Stimulated activated CD4-positive, alpha-beta T cell treated with anti-CD3 and anti-CD28 coated beads, Interleukin-2, amount 100 ng/mL, for 48 hours (primary cell): ENCODE measurements around the gene EML4.
"Not testable (repeated sequence)": the region's sequence is repeated elsewhere in the genome, so short reads cannot be mapped to it uniquely, and the experiment has no call there.

ENCODE experiments used
- DNase-seq, 2 donors: peaks; one replicate each; pipeline ENCODE4 v3.0.0-alpha.2; 2020

The EML4 gene

DNA sequence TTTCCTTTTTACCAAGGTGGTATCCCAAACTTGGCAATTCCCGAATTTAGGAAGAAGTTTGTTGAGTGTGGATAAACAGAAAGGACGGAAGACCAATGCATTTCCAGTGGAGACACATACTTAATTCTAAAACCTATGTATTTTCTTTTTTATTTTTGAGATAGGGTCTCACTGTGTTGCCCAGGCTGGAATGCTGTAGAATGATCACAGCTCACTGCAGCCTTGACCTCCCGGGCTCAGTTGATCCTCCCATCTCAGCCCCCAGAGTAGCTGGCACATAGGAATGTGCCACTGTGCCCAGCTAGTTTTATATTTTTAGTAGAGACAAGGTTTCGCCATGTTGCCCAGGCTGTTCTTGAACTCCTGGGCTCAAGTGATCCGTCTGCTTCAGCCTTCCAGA lies 101.6 kb downstream of the EML4 start:
- DNase-seq: no peak

DNA sequence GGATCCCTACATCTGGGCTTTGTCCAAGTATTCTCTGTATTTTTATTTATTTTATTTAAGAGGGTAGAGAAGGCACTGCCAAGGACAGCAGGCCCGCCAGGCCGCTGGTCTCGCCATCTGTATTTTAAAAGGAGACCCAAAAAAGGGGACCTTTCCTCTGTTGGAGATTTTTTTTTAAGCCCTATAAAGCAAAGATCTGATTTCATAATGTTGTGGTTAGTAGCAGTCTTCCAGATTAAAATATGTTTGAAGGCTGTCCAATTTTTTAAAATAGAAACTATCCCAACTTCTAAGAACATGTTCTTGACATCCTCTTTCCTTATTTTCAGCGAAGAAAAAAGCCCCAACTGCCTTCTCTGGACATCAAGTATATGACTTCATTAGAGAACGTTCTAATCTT lies 102.1 kb downstream of the EML4 start:
- not testable (repeated sequence) for DNase-seq

DNA sequence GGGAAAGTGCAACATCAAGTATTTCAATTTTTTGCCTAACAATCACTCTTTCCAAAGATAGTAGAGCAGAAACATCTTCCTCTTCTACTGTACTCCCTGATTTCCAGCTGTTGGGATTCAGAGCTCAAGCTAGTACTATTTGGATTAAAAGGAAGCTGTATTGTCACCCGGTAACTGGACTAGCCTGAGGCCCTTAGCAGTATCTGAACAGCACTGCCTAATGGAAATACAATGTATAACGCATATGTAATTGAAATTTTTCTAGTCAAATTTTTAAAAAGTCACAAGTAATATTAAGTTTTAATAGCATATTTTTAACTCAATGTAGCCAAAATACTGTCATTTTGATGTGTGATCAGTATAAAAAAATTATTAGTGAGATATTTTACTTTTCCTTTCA lies 105.7 kb downstream of the EML4 start:
- no peak for DNase-seq

DNA sequence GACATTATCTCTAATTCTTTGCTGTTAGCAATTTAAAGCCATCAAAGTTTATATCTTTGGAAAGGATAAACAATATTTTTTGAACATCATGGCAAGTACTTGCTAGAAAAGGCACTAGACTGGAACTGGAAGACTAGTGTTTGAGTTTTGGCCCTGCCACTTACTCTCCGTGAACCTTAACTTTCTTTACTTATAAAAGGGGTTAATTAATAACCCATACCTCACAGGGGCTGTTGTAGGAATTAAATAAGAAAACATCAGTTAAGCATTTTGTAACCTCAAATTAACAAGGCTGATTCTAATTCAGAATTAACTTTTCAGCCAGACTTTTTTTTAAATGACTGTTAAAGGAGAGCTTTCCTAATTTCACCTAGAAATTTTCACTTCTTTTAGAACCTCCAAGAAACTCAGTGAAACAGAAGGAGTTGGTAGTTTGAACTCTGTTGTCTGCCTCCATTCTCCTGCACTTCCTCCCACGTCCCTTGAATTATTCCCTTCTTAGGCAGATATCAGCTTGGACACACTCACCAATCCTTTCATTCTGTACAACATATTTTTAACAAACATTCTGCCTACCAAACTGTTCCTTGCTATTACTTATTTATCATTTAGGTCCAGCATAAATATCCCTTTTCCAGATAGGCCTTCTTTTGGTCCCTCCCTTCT lies 112.4 kb downstream of the EML4 start:
- DNase-seq: no peak

DNA sequence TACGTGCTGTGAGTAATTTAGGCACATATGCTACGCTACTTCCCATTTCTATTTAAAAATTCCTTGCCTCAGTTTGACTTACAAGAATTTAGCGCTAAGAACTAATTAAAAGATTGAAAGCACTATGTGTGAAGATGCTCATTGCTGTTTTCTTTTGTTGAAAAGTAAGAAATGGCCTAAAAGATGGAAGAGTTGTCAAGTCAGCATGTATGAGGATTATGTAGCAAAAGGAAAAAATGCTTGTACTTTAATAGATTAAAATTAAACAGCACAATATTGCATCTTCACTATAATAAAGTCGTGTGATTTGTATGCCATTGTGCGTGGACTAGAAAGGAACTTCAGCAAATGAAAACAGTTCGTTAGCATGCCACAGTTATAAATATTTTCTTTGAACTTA lies 114.9 kb downstream of the EML4 start:
- no peak for DNase-seq

DNA sequence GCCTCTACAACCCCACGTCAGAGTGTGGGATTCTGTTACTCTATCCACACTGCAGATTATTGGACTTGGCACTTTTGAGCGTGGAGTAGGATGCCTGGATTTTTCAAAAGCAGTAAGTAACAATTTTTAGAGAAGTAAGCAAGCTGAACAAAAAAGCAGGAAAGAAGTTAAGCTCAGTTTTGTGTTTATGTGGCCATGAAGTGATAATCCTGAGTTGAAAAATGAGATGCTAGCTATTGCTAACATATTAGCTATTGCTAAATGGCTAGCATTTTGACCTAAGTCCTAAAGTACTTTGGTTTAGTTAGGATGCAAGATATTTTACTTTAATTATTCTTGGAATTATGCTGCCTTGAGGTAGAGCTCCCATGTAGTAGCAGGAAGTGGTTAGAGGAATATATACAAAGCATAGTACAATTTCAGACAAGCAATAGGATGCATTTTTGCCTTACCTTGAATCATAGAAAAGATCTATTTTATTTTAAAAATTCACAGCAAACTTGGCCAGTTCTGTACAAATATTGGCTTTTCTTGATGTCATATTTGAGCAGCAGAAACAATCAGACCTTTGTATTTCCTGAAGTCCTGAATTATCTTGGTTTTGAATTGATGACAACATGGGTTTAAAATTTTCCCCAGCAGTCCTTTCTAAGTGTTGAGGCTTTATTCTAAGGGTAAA lies 117.3 kb downstream of the EML4 start:
- no peak for DNase-seq

DNA sequence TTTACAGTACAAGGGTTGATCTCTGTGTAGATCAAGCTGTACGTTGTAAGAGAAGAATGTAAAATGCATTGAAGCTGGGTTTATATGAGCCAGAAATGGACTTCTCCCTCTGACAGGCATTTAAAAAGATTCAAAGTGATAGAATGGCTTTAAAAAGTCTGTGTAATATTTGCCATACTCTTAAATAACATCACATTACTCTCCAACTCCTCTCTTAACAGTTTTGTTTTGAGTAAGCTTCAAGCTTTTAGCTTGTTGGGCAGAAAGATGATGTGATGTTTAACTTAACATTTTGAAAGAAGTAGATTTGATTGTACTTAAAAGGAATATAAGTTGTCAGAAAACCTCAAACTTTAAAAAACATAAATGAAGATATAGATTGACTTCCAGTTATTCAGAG lies 119.7 kb downstream of the EML4 start:
- no peak for DNase-seq

DNA sequence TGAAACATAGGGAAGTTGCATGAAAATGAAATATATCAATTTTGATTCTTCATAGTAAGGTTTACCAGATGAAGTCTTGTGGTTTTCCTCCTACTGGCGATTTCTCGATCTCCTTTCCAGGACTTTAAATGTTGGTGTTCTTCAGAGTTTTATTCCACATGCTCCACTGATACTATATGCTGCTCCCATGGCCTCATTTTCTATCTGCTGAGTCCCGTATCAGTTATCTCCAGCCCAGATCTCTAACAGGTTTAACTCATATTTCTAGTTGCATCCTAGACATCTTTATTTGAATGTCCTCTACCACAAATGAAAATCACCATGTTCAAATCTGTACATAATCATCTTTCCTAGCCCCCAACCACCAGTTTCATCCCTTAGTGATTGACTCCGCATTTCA lies 120.1 kb downstream of the EML4 start:
- no peak for DNase-seq

DNA sequence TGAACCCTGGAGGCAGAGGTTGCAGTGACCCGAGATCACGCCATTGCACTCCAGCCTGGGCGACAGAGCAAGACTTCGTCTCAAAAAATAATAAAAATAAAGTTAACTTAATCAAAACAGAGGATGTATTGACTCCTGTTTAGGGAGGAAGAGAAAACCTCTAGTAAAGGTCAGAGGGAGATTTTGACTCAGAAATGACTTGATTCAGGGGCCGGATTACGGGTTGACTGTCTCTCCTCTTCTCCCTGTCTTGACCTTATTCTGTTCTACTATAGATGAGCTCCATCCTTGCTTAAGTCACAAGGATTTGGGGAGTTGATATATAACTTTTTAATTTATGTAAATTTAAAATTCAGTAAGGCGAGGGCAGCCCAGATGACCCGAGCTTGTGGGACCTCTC lies 120.9 kb downstream of the EML4 start:
- no peak for DNase-seq

DNA sequence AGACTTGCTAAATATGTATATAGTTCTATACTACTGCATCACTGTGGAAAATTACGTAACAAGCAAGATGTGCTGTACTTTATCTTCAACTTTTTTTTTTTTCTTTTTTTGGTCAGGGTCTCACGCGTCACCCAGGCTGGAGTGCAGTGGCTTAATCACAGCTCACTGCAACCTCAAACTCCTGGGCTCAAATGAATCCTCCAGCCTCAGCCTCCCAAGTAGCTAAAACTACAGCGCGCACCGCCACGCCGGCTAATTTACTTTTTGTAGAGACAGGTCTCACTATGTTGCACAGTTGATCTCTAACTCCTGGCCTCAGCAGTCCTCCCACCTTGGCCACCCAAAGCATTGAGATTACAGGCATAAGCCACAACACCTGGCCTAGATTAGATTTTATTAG lies 123.9 kb downstream of the EML4 start:
- no peak for DNase-seq

DNA sequence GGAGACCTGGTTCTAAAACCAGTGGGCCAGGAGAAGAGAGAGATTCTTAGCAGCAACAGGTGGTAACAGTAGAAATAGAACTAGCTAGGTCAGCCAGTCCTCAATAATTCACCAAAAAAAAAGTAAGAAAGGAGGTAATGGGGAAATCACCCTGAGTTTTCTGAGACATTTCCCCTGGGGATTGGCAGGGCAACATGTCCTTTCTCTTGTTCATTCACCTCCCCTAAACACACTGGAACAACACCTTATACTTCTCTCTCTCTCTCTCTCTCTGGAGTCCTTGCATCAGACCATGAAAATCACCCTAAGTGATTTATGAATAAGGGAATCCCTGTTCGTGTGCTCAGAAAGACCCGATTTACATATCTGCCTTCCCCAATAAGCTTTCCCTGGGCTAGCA lies 127.1 kb downstream of the EML4 start:
- no peak for DNase-seq

DNA sequence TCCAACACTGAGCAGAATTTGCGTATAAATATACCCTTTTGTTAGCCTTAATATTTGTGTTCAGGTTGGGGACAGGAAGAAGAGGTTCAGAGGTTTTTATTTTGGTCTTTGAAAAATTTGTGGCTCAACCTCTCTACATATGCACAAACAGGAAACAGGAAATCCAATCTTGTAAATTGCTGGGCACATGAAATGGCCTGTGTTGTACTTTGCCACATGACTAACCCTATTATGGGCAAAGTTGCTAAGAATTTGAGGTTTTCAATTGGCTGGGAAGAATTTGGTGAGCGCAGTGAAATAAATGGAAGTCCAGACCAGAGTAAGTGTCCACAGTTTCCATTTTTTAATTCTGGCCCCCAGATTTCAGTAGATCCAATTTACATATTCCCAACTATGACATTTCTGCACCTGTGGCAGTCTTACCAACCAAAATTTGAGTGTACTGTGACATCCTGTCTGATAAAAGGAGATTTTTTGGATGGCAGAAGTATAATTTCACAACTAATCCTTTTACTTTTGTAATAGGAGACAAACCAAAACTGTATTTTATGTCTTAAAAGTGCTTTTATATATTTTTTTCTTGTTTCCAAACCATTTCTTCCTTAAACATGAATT lies 128.3 kb downstream of the EML4 start:
- DNase-seq: no peak

DNA sequence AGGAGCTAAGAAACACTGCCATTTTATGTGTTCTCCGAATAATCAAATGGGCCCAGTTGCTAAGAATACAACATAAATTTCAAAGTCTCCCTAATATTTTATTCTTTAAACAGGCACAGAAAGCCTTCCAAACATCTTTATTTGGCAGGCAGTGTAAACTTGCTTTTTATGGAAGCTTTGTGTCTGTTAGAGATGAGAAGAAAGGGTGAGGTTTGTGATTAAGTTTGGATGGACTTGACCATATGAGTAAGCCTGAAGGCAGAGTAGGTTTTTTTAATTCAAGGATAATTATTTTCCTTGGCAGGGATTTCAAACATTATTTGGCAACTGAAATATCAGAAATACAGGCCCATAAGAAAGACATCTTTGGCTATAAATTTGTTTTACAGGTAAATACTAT lies 129.0 kb downstream of the EML4 start:
- DNase-seq: no peak

DNA sequence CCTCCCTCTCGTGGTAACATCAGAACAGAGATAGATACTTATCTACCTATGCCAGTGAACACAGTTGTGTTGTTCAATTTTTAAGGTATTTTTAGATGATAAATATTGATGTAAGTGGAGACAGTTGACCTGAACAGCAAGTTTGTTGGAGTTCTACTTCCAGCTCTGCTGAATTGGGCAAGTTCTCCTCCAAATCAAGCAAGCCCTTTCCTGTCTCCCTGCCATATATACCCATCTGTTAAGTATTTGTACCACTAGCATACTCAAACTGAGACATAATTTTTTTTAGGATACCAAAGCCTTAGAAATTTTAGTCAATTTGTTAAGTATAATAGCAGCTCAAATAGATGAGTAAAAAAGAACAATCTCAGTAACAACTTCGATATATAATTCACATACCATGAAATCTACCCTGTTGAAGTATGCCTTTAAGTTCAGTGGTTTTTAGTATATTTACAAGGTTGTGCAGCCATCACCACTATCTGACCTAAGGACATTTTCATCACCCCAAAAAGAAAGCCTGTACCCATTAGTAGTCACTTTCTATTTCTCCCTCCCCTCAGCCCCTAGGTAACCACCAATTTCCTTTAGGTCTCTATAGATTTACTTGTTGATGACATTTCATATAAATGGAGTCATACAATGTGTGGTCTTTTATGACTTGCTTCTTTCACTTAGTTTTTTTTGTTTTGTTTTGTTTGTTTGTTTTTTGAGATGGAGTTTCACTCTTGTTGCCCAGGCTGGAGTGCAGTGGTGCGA lies 130.0 kb downstream of the EML4 start:
- DNase-seq: no peak

DNA sequence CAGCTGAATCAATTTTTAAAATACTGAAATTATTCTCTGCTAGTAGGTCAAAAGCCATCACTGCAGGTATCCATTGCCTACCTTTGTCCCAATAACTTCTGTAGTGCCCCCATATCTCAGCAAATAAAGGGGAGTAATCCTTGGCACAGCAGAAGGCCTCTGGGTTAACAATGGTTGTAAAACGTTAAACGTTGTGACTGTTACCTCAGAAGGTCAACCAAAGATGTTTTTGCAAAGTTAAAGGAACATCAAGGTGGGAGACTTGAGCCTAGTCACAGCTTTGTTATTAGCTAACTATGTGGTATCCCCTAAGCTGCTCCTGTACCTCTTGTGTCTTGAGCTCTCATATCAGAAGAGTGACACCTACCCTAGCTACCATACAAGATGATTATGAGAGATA lies 131.4 kb downstream of the EML4 start:
- DNase-seq: no peak

DNA sequence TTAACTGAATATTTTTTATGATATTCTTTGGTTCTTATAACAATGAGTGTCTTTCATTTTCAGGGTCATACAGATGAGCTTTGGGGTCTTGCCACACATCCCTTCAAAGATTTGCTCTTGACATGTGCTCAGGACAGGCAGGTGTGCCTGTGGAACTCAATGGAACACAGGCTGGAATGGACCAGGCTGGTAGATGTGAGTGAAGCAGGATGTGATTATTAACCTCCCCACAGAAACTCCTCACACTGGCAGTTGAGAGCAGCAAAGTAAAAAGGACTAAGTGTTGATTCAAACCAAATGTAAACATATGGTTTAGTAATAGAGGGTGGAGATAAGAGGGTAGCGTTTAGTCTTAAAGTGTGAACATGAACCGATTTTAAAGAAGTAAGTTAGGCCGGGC lies 134.1 kb downstream of the EML4 start:
- DNase-seq: no peak

DNA sequence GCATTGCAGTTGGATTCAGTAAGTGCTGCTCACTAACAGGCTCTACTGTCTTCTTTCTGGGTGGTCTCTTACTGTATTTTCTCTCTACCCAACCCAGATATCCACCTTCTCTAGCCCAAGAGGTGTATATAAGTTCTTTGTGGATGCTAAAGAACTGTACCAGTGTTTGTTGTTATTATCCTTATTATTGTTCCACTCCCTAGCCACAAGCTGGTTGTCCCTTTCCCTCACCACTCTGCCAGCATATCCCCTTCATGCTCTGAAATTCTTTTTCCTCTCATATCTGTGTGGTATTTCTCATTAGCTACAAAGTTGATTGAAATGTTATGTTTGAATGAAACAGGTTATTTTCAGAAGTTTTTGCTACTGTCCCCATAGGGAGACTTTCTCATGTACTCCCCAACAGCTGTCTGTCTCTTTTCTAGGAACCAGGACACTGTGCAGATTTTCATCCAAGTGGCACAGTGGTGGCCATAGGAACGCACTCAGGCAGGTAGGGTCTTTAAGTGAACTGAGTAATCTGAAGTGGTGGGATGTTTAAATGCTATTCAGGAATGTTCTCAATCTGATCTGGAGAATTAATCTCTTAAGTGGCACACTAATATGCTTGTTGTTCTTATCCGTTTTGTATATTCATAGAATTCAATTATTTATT lies 135.0 kb downstream of the EML4 start:
- no peak for DNase-seq

DNA sequence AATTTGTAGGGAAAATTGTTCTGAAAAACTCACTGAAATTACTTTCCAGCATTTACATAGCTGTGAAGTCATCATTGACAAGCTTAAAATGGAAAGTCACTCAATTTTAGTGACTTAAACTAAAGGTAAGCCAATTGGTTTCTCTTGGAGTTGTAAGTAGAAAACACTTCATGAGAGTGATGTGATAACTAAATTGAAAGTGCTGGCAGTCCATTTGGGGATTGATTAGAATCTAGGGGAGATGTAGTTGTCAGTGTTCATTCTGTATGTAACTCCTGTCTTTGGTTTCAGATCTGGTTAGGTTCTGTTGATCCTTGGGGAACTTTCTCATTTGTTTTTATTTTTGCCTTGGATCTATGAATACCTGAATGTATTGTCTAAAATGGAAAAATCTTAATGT lies 138.0 kb downstream of the EML4 start:
- DNase-seq: no peak

DNA sequence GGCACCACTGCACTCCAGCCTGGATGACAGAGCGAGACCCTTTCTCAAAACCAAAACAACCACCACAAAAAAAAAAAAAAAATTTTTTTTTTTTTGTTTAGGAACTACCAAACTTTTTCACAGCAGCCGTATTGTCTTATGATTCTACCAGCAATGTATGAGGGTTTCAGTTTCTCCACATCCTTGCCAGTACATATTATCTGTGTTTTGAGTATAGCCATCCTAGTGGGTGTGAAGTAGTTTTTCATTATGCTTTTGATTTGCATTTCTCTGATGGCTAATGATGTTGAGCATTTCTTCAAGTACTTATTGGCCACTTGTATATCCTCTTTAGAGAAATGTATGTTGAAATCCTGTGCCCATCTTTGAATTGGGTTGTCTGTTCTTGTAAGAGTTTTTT lies 140.2 kb downstream of the EML4 start:
- no peak for DNase-seq

DNA sequence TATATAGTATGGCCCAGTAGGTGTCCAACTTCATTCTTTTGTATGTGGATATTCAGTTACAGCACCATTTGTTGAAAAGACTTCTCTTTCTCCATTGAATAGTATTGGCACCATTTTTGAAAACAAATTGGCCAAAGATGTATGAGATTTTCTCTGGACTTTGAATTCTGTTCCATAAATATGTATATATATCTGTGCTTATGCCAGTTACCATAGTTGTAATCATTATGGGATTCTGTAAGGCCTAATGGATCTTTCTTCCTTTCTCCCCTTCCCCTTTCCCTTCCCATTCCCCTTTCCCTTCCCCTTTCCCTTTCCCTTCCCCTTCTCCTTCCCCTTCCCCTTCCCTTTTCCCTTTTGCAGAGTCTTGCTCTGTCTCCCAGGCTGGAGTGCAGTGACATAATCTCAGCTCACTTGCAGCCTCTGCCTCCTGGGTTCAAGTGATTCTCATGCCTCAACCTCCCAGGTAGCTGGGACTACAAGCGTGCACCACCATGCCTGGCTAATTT lies 140.9 kb downstream of the EML4 start:
- no peak for DNase-seq

DNA sequence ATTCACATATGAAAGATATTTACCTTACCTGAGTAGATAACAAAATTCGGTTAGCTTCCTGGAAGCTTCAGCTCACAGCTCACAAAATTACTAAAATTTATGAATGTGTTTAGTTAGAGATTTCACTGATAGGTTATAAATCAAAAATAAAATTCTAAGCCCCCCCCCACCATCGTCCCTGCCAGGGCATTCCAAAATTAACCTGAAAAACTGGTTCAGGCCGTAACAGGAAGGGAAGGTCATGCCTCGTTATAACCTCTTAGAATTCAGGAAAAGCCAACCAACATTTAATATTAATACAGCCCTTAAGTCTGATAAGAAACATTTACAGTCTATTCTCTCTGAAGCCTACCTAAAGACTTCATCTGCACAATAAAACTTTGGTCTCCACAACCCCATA lies 143.0 kb downstream of the EML4 start:
- DNase-seq: no peak

DNA sequence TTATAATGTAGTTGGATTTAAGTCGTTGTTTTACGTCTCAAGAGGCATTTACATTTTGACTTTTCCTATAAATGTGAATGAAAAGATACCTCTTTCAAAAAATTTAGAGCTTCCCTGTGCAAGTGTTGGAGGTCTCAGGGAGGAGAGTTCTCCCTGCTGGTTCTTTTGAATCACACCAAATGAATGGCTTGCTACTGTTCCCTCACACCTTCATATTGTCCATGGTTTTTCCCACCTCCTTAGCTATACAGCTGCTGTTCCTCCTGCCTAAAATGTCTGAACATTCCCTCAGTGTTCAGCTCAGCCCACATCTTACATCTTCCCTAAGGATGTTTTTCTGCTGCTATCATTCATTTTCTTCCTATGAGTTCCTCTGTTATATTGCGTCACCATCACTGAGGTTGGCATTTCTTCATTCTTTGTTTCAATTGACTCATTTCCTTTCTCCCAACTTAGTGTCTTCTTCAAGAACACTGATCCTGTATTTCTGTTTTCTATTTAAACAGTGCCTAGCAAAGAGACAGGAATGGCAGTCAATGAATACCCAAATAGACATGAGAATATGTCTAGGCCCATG lies 145.8 kb downstream of the EML4 start:
- no peak for DNase-seq
